HepG2 (cell line): ENCODE data around the gene KIAA0825. TPM values are rescaled to one million over a fixed set of nuclear protein-coding genes. Genes with fewer than 3 reads are reported as not detected.

Experiments
- ATAC-seq: fragments of 200-7000 bp; cut with Tn5 transposase; 3 replicates; pipeline ENCODE4 v1.9.1; 2020; ENCODE audit warnings: mild to moderate bottlenecking, moderate library complexity
- BruUV-seq: library from RNA; stranded (reverse); fragments of 400-500 nt; replicated peaks from 2 replicates; lab custom pipeline; 2021; lab: Mats Ljungman, UMichigan
- CTCF ChIA-PET: fragments of 300-600 bp; formaldehyde crosslinking; extraction: SDS; loops from one replicate; lab custom pipeline; 2021; ENCODE audit warnings: low total read pairs, inconsistent platforms, low intra/inter-chr PET ratio; lab: Yijun Ruan, JAX
- POLR2A ChIA-PET: fragments of 350-600 bp; sonication (Branson Sonifier 250); formaldehyde crosslinking; loops from one replicate; lab custom pipeline; 2020; ENCODE audit warnings: antibody characterized with exemption, inconsistent platforms; lab: Yijun Ruan, JAX
- DNase-seq: peaks from one replicate; pipeline ENCODE4 v3.0.0-alpha.2; 2015; ENCODE audit warnings: low spot score
- FAIRE-seq: peaks from 3 replicates; lab custom pipeline; 2011; peaks lifted over from hg19 to GRCh38; lab: Jason Lieb, UNC
- H2AFZ ChIP-seq: one replicate; pipeline ENCODE4 v1.6.1; 2011; ENCODE audit warnings: low read length, inconsistent platforms
- H3K27ac ChIP-seq: fragments of 300-600 bp; 3 replicates; pipeline ENCODE4 v1.8.0; 2011; ENCODE audit warnings: mixed run types, mild to moderate bottlenecking, mixed read lengths, low read length, inconsistent platforms; ENCODE audit not compliant: insufficient read depth; ENCODE audit errors: extremely low read length
- H3K27me3 ChIP-seq, 2 experiments: fragments of 200-600 bp in 1 of 2; 2 replicates in 1 of 2; 3 replicates in 1 of 2; pipeline versions ENCODE4 v1.6.0 to v1.8.0; 2011; ENCODE audit warnings: low read length in 2 of 2, mild to moderate bottlenecking in 2 of 2, moderate library complexity in 2 of 2, inconsistent platforms in 1 of 2; ENCODE audit not compliant: insufficient read depth in 2 of 2, control insufficient read depth in 1 of 2
- H3K36me3 ChIP-seq, 2 experiments: fragments of 200-600 bp in 1 of 2; replicated peaks in 1 of 2; 2 replicates in 1 of 2; 3 replicates in 1 of 2; pipeline versions ENCODE4 v1.5.1 to v1.8.0; 2011; ENCODE audit warnings: low read length in 2 of 2, inconsistent platforms in 1 of 2; ENCODE audit not compliant: insufficient read depth in 2 of 2, control insufficient read depth in 1 of 2
- H3K4me1 ChIP-seq: 2 replicates; pipeline ENCODE4 v1.5.1; 2012; ENCODE audit warnings: low read length, inconsistent platforms; ENCODE audit not compliant: insufficient read depth
- H3K4me2 ChIP-seq: 2 replicates; pipeline ENCODE4 v1.6.0; 2011; ENCODE audit warnings: low read depth, low read length, inconsistent platforms
- H3K4me3 ChIP-seq, 3 experiments: fragments of 200-600 bp in 1 of 3; sonication (generic), shearing (Covaris generic) in 1 of 3; replicated peaks in 1 of 3; 2 replicates each; pipeline ENCODE4 v1.5.1; 2011 to 2016; ENCODE audit warnings: low read length in 3 of 3, inconsistent platforms in 2 of 3, low read depth in 2 of 3, mild to moderate bottlenecking in 2 of 3, control low read depth in 1 of 3, mixed read lengths in 1 of 3; ENCODE audit not compliant: insufficient read depth in 1 of 3
- H3K79me2 ChIP-seq: one replicate; pipeline ENCODE4 v1.6.1; 2011; ENCODE audit warnings: low read length, inconsistent platforms; ENCODE audit not compliant: insufficient read depth
- H3K9ac ChIP-seq: 2 replicates; pipeline ENCODE4 v1.6.0; 2011; ENCODE audit warnings: mild to moderate bottlenecking, low read depth, low read length, inconsistent platforms; ENCODE audit not compliant: insufficient read depth
- H3K9me3 ChIP-seq: 2 replicates; pipeline ENCODE4 v1.5.1; 2012; ENCODE audit warnings: mild to moderate bottlenecking, low read length
- H4K20me1 ChIP-seq: 2 replicates; pipeline ENCODE4 v1.6.0; 2011; ENCODE audit warnings: inconsistent platforms, mild to moderate bottlenecking, low read length, moderate library complexity; ENCODE audit not compliant: insufficient read depth
- AGO2 ChIP-seq: fragments of 200-400 bp; formaldehyde crosslinking; optimal IDR thresholded peaks from 2 replicates; pipeline ENCODE3; 2017; ENCODE audit warnings: mild to moderate bottlenecking, low read depth, low read length, moderate library complexity
- HMGA1 ChIP-seq: sonication (generic); formaldehyde crosslinking; conservative IDR thresholded peaks from 2 replicates; pipeline ENCODE4 v1.4.0; 2020; ENCODE audit warnings: missing genetic modification reagents
- NFE2L1 ChIP-seq: sonication (generic); formaldehyde crosslinking; IDR thresholded peaks from 2 replicates; pipeline ENCODE4 v1.4.0; 2020; ENCODE audit warnings: missing genetic modification reagents, mild to moderate bottlenecking, borderline replicate concordance
- NR2F6 ChIP-seq, 2 experiments: IDR thresholded peaks; 2 replicates each; pipeline ENCODE4 v1.6.1; 2016; ENCODE audit warnings: antibody characterized with exemption in 1 of 2, mild to moderate bottlenecking in 1 of 2
- ONECUT2 ChIP-seq: sonication (generic); formaldehyde crosslinking; IDR thresholded peaks from 2 replicates; pipeline ENCODE4 v1.4.0; 2020; ENCODE audit warnings: missing genetic modification reagents
- XRCC5 ChIP-seq: fragments of 200-400 bp; formaldehyde crosslinking; optimal IDR thresholded peaks from 2 replicates; pipeline ENCODE3; 2017; ENCODE audit warnings: mild to moderate bottlenecking, low read length
- ZEB1 ChIP-seq: IDR thresholded peaks from 2 replicates; pipeline ENCODE4 v1.6.1; 2012; ENCODE audit warnings: mild to moderate bottlenecking, low read depth, inconsistent platforms; ENCODE audit not compliant: insufficient replicate concordance
- ZNF234 ChIP-seq: sonication (generic); formaldehyde crosslinking; conservative IDR thresholded peaks from 2 replicates; pipeline ENCODE4 v1.5.1; 2020; ENCODE audit warnings: mild to moderate bottlenecking, missing genetic modification reagents
- ZNF615 ChIP-seq: sonication (generic); formaldehyde crosslinking; IDR thresholded peaks from 2 replicates; pipeline ENCODE4 v1.5.0; 2020; ENCODE audit warnings: mild to moderate bottlenecking, missing genetic modification reagents, borderline replicate concordance
- ZNF800 ChIP-seq: sonication (generic); formaldehyde crosslinking; IDR thresholded peaks from 2 replicates; pipeline ENCODE4 v1.4.0; 2020; ENCODE audit warnings: missing genetic modification reagents
- WGBS: methylation state at CpG from one replicate; pipeline ENCODE4 v1.1.6; 2017; ENCODE audit warnings: low lambda C conversion rate; 5-methylcytosine and 5-hydroxymethylcytosine counted together
- in situ Hi-C: cut with HindIII; loops from 2 replicates; pipeline ENCODE4 v1.10.0; 2017; ENCODE audit warnings: low pct_unique_long_range_greater_than_20kb; ENCODE audit not compliant: extremely low pct_ligation_motif_present
- intact Hi-C: fragments of 100-400 bp; cut with micrococcal nuclease; formaldehyde crosslinking; loops from one replicate; pipeline ENCODE4 v1.10.0; 2022; ENCODE audit not compliant: unreplicated experiment
- polyA plus RNA-seq, 8 experiments: library from polyadenylated mRNA; depleted of rRNA in 3 of 8; stranded (reverse) in 7 of 8; unstranded in 1 of 8; fragments of >200 nt; fragmentation: Illumina TruSeq in 4 of 8; extraction: Trizol in 4 of 8; gene quantifications; 2 replicates each; pipeline versions ENCODE4 v1.2.1 to v1.2.3, GENCODE V29; 2011 to 2016; ENCODE audit warnings: low read depth in 4 of 8, missing spikeins in 1 of 8, mixed read lengths in 1 of 8; ENCODE audit not compliant: insufficient read depth in 1 of 8
- total RNA-seq, 5 experiments: library from RNA; depleted of rRNA; stranded (reverse); fragments of >200 nt; fragmentation: Illumina TruSeq; extraction: Trizol; gene quantifications; 2 replicates each; pipeline ENCODE4 v1.2.3, GENCODE V29; 2016; ENCODE audit warnings: low read depth in 1 of 5

KIAA0825 gene
- total and polyA plus RNA-seq, 2 of the 13 experiments (the other 11 are each of a cell fraction or from before 2014, with no cell fraction given): 0.05 to 0.51 TPM

GRCh38 chr5:94103514-94104245 lies 514.7 kb downstream of the KIAA0825 start:
- H3K79me2 ChIP-seq: peaks cover 2% of the 10 kb centered on the region
- peaks cover 9% of the 10 kb centered on the region; the same call in 1 of the 2 replicates for H3K4me1 ChIP-seq
- ATAC-seq (no peak), FAIRE-seq (no peak), DNase-seq (no peak)
- CTCF ChIA-PET: interaction anchor here (0.6 kb wide), 1 partner anchor 39 kb away, joined by 4 read pairs; no protein-coding TSS in a partner anchor
- no peak overlapping the region for H3K4me3 ChIP-seq
- POLR2A ChIA-PET: no interaction called here
- WGBS: 66% methylated on average over 3 of the region's 3 CpGs
- H2AFZ ChIP-seq: no peak overlapping the region
- H3K36me3 ChIP-seq: no peaks in the 10 kb centered on the region
- peaks cover 21% of the 10 kb centered on the region for H3K9me3 ChIP-seq
- TF ChIP-seq ZNF800 (CRISPR knock-in tag) (no peak), AGO2 (no peak), NFE2L1 (CRISPR knock-in tag) (no peak), XRCC5 (no peak), ZEB1 (no peak), ONECUT2 (CRISPR knock-in tag) (no peak), ZNF615 (no peak), HMGA1 (CRISPR knock-in tag) (no peak), NR2F6 (IDR thresholded peaks at IDR 0.05) (no peak), NR2F6 (CRISPR knock-in tag; IDR thresholded peaks at IDR 0.05) (no peak), ZNF234 (CRISPR knock-in tag) (no peak)
- intact Hi-C loops (no loop called here), in situ Hi-C loops (no loop called here)
- H3K27me3 ChIP-seq: no peaks in the 10 kb centered on the region
- H4K20me1 ChIP-seq: no peaks in the 10 kb centered on the region
- BruUV-seq: no TSS peak
- no peak overlapping the region for H3K9ac ChIP-seq
- no peak overlapping the region for H3K27ac ChIP-seq
- no peak overlapping the region for H3K4me2 ChIP-seq

Other genes with a start within 250 kb of the KIAA0825 start
- gene SLF1, start 65 bp upstream of the KIAA0825 start, total RNA-seq (2016; rRNA removed; fragmentation: Illumina TruSeq; extraction: Trizol): 9.1 and 10.4 TPM in 2 replicates
- 1.5 and 2.1 TPM in 2 replicates for gene SLF1, start 65 bp upstream of the KIAA0825 start, polyA plus RNA-seq (2011; rRNA removed)